Measurements from ENCODE around the gene KRTDAP. TPM values are rescaled to one million over a fixed set of nuclear protein-coding genes. Genes with fewer than 3 reads are reported as not detected.

KRTDAP gene
- total RNA-seq, 4 donors from 2014 or later: not detected

- no peaks in the 10 kb centered on the region for H3K9me3 ChIP-seq
- no peak for TF ChIP-seq POLR2AphosphoS5 (IDR thresholded peaks at IDR 0.05)
- TF ChIP-seq EP300 (IDR thresholded peaks at IDR 0.05; ENCODE audit: low read depth): no peak
- no peak for TF ChIP-seq POLR2A (IDR thresholded peaks at IDR 0.05)
- TF ChIP-seq, protein P1, sequence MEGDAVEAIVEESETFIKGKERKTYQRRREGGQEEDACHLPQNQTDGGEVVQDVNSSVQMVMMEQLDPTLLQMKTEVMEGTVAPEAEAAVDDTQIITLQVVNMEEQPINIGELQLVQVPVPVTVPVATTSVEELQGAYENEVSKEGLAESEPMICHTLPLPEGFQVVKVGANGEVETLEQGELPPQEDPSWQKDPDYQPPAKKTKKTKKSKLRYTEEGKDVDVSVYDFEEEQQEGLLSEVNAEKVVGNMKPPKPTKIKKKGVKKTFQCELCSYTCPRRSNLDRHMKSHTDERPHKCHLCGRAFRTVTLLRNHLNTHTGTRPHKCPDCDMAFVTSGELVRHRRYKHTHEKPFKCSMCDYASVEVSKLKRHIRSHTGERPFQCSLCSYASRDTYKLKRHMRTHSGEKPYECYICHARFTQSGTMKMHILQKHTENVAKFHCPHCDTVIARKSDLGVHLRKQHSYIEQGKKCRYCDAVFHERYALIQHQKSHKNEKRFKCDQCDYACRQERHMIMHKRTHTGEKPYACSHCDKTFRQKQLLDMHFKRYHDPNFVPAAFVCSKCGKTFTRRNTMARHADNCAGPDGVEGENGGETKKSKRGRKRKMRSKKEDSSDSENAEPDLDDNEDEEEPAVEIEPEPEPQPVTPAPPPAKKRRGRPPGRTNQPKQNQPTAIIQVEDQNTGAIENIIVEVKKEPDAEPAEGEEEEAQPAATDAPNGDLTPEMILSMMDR (IDR thresholded peaks at IDR 0.05): no peak
- in situ Hi-C loops (cut with MboI; ENCODE audit: low pct_ligation_motif_present in 1 of 4, low pct_unique_long_range_greater_than_20kb in 1 of 4, low sequenced_read_pairs in 3 of 4): loop anchor here in 1 of 4 donors (25.0 kb wide), 1 partner anchor 95 kb away; the partner anchor contains the start of genes FFAR3 and GPR42
- no peak overlapping the region for H3K4me3 ChIP-seq
- no peaks in the 10 kb centered on the region for H3K27me3 ChIP-seq
- intact Hi-C loops (cut with DNase I; ENCODE audit: low total_unique reads): no loop called here
- H3K27ac ChIP-seq: no peak overlapping the region
- no peak for DNase-seq
- no peaks in the 10 kb centered on the region for H3K36me3 ChIP-seq
- H3K4me1 ChIP-seq: peaks cover 0 to 31% (median 11%) of the 10 kb centered on the region in 4 donors
- WGBS, 2 donors (ENCODE audit: low coverage in 1 of 2): 84 to 87% methylated on average over 5 of the region's 5 CpGs
Observed at GRCh38 chr19:35457173-35457572, 33.1 kb downstream of the KRTDAP start.

DNA sequence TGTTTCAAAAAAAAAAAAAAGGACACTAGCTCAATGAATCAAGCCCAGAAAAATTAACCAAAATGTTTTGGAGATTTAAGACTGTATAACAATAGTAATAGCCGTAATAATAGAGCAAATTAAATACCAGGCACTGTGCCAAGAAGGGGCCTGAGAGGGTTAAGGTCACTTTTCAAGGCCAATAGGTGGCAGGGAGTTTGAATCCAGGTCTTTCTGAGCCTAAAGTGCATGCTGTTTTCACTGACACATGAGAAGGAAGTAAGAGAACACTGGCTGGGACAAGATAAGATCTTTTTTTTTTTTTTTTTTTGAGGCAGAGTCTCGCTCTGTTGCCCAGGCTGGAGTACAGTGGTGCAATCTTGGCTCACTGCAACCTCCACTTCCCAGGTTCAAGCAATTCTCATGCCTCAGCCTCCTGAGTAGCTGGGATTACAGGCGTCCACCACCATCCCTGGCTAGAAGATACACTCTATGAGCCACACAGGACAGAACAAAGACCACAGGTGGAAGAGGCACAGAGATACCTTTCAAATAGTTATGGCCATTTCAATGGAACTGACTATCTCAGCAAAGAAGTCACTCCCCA lies 34.6 kb downstream of the KRTDAP start:
- intact Hi-C loops (cut with DNase I; ENCODE audit: low total_unique reads) (no loop called here), in situ Hi-C loops (cut with MboI; ENCODE audit: low pct_ligation_motif_present in 1 of 4, low pct_unique_long_range_greater_than_20kb in 1 of 4, low sequenced_read_pairs in 3 of 4) (loop anchor here in 1 of 4 donors (25.0 kb wide), 1 partner anchor 93 kb away; the partner anchor contains the start of genes FFAR3 and GPR42)
- no peak overlapping the region for H3K27ac ChIP-seq
- TF ChIP-seq POLR2AphosphoS5 (IDR thresholded peaks at IDR 0.05) (no peak), EP300 (IDR thresholded peaks at IDR 0.05; ENCODE audit: low read depth) (no peak), POLR2A (IDR thresholded peaks at IDR 0.05) (no peak)
- TF ChIP-seq, protein P1 (IDR thresholded peaks at IDR 0.05): no peak
- H3K36me3 ChIP-seq: no peaks in the 10 kb centered on the region
- H3K4me1 ChIP-seq: peaks cover 0 to 18% (median 10%) of the 10 kb centered on the region in 4 donors
- DNase-seq: no peak
- no peaks in the 10 kb centered on the region for H3K9me3 ChIP-seq
- 50 to 78% methylated on average over 1 to 3 of the region's 3 CpGs for WGBS, 2 donors (ENCODE audit: low coverage in 1 of 2)
- no peak overlapping the region for H3K4me3 ChIP-seq
- H3K27me3 ChIP-seq: no peaks in the 10 kb centered on the region

DNA sequence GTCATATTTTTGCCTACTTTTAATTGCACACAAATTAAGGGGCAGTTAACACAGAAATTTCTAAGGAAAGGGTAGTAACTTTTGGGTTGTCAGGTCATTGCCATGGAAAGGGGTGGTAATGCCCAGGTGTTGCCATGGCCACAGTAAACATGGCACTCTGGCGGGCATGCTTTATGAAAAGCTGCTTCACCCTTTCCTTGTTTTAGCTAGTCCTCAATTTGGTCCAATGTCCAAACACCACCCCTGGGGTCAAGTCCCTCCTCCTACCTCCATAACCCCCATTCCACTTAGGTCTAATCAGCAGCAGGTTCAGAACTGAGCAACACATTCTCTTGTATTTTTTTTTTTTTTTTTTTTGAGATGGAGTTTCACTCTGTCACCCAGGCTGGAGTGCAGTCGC lies 35.6 kb downstream of the KRTDAP start:
- in situ Hi-C loops (cut with MboI; ENCODE audit: low pct_ligation_motif_present in 1 of 4, low pct_unique_long_range_greater_than_20kb in 1 of 4, low sequenced_read_pairs in 3 of 4) (loop anchor here in 1 of 4 donors (25.0 kb wide), 1 partner anchor 92 kb away; the partner anchor contains the start of genes FFAR3 and GPR42), intact Hi-C loops (cut with DNase I; ENCODE audit: low total_unique reads) (no loop called here)
- Histone ChIP-seq H3K36me3 (no peaks in the 10 kb centered on the region), H3K27ac (no peak overlapping the region), H3K27me3 (no peaks in the 10 kb centered on the region), H3K4me3 (no peak overlapping the region), H3K4me1 (peaks cover 0 to 13% (median 10%) of the 10 kb centered on the region in 4 donors), H3K9me3 (no peaks in the 10 kb centered on the region)
- 71 to 89% methylated on average over 1 to 2 of the region's 2 CpGs for WGBS, 2 donors (ENCODE audit: low coverage in 1 of 2)
- no peak for DNase-seq
- TF ChIP-seq, protein P1 (IDR thresholded peaks at IDR 0.05): no peak
- TF ChIP-seq POLR2AphosphoS5 (IDR thresholded peaks at IDR 0.05) (no peak), POLR2A (IDR thresholded peaks at IDR 0.05) (no peak), EP300 (IDR thresholded peaks at IDR 0.05; ENCODE audit: low read depth) (no peak)

DNA sequence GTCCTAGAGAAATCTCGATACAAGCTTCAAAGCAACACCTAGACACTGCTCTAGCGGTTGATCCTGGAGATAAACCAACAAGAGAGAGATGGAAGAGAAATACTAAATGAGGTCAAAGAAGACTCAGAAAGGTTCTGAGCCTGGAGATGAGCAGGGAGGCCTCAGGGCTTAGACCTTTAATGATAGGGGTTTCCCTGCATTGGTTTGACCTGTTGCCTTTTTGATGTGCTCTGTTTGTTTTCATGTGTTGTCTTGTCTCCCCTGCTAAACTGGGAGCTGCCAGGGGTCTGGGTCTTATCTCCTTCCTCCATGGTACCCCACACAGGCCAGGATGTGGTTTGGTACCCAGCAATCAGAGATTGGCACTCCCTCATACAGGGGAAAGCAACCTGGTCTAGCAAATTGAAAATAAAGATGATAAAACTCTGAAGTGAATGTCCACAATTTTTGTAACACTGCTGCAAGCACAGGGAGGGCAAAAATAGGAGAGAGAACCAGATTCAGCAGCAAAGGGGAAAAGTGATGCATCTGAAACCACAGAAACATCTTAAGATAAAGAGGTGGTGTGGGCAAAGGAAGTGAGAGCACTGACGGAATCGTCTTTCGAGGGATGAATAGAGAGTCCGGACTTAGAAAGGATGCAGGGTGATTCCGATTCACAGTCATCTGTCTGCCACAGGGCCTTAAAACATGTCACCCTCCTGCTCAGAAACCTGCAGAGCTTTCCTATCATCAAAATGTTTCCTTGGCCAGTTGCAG lies 38.7 kb downstream of the KRTDAP start:
- no peaks in the 10 kb centered on the region for H3K27me3 ChIP-seq
- in situ Hi-C loops (cut with MboI; ENCODE audit: low pct_ligation_motif_present in 1 of 4, low pct_unique_long_range_greater_than_20kb in 1 of 4, low sequenced_read_pairs in 3 of 4) (loop anchor here in 1 of 4 donors (25.0 kb wide), 1 partner anchor 89 kb away; the partner anchor contains the start of genes FFAR3 and GPR42), intact Hi-C loops (cut with DNase I; ENCODE audit: low total_unique reads) (no loop called here)
- DNase-seq: no peak
- TF ChIP-seq POLR2AphosphoS5 (IDR thresholded peaks at IDR 0.05) (no peak), EP300 (IDR thresholded peaks at IDR 0.05; ENCODE audit: low read depth) (no peak), POLR2A (IDR thresholded peaks at IDR 0.05) (no peak)
- TF ChIP-seq, protein P1 (IDR thresholded peaks at IDR 0.05): no peak
- no peaks in the 10 kb centered on the region for H3K36me3 ChIP-seq
- H3K4me3 ChIP-seq: no peak overlapping the region
- H3K27ac ChIP-seq: no peak overlapping the region
- H3K4me1 ChIP-seq: peaks cover 0 to 22% (median 2%) of the 10 kb centered on the region in 4 donors
- WGBS, 2 donors (ENCODE audit: low coverage in 1 of 2): 67 to 74% methylated on average over 6 to 7 of the region's 7 CpGs
- no peaks in the 10 kb centered on the region for H3K9me3 ChIP-seq

Measured in transverse colon (tissue), 4 donors.